Activated CD4-positive, alpha-beta memory T cell treated with anti-CD3 and anti-CD28 coated beads for 36 hours (primary cell): ENCODE data around the gene RNF113B. TPM values are rescaled to one million over a fixed set of nuclear protein-coding genes. Genes with fewer than 3 reads are reported as not detected.

ENCODE experiments used
- CTCF ChIA-PET: fragments of 350-600 bp; sonication (Branson Sonifier 250); formaldehyde crosslinking; loops from one replicate; lab custom pipeline; 2021; ENCODE audit warnings: antibody characterized with exemption, inconsistent platforms; lab: Charles Lee
- POLR2A ChIA-PET: fragments of 350-600 bp; sonication (Branson Sonifier 250); formaldehyde crosslinking; loops from one replicate; lab custom pipeline; 2021; ENCODE audit warnings: antibody characterized with exemption; lab: Charles Lee
- DNase-seq: peaks from one replicate; pipeline ENCODE4 v3.0.0-alpha.2; 2020
- H3K27ac Mint-ChIP-seq: one replicate; pipeline ENCODE4 v1.8.0; 2021; ENCODE audit warnings: mixed read lengths
- H3K27me3 Mint-ChIP-seq: one replicate; pipeline ENCODE4 v1.8.0; 2021; ENCODE audit warnings: mixed read lengths
- H3K36me3 Mint-ChIP-seq: one replicate; pipeline ENCODE4 v1.8.0; 2021; ENCODE audit warnings: mixed read lengths
- H3K4me1 Mint-ChIP-seq: one replicate; pipeline ENCODE4 v1.8.0; 2021; ENCODE audit warnings: low read depth, mixed read lengths
- H3K4me3 Mint-ChIP-seq: one replicate; pipeline ENCODE4 v1.8.0; 2021; ENCODE audit warnings: mild to moderate bottlenecking, mixed read lengths
- H3K9me3 Mint-ChIP-seq: one replicate; pipeline ENCODE4 v1.8.0; 2021; ENCODE audit warnings: mixed read lengths
- intact Hi-C: fragments of 100-400 bp; cut with micrococcal nuclease; formaldehyde crosslinking; loops from one replicate; pipeline ENCODE4 v1.15.1; 2023
- total RNA-seq, 2 experiments: library from RNA; stranded (reverse); gene quantifications; one replicate each; pipeline ENCODE4 v1.2.3, GENCODE V29; 2021

Gene RNF113B
- total RNA-seq, 2 experiments from 2014 or later = not detected

DNA sequence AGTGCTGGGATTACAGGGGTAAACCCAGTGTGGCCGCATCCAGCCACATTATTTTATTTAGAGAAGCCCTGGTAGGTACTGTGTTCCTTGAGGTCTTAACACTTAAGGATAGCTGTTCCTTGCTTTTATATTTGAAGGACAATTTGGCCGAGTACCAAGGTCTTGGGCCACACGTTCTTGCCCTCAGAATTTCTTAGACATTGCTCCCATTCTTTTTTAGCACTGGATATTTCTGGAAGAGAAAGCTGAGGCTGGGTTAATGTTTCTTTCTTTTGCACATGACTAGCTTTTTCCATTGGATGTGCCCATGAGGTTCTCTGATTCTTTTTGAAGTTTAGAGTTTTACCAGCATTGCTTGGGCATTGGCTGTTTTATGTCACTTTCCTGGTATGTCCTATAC, 5.5 kb upstream of the RNF113B start:
- CTCF ChIA-PET = no interaction called here
- no peaks in the 10 kb centered on the region for H3K4me1 Mint-ChIP-seq

DNA sequence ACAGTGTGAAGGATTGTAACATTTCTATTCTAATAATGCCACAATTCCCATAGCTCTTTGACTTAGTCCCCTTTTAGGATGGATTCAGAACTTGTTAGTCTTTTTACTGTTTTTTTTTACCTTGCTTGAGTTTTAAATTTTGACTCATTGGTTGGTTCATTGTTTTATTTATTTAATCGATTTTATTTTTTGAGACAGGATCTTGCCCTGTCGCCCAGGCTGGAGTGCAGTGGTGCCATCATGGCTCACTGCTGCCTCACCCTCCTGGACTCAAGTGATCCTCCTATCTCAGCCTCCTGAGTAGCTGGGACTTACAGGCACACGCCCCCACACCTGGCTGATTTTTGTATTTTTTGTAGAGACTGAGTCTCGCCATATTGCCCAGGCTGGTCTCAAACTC, 5.1 kb upstream of the RNF113B start:
- Mint-ChIP-seq H3K27me3 (peaks cover 4% of the 10 kb centered on the region), H3K4me3 (no peak overlapping the region), H3K36me3 (no peaks in the 10 kb centered on the region), H3K9me3 (no peaks in the 10 kb centered on the region), H3K27ac (no peak overlapping the region), H3K4me1 (no peaks in the 10 kb centered on the region)
- POLR2A ChIA-PET = no interaction called here
- CTCF ChIA-PET = no interaction called here
- intact Hi-C loops = no loop called here
- no peak for DNase-seq

More for the DNA sequence above, 5.5 kb upstream of the RNF113B start:
- POLR2A ChIA-PET = no interaction called here
- intact Hi-C loops = no loop called here
- no peaks in the 10 kb centered on the region for H3K9me3 Mint-ChIP-seq
- H3K4me3 Mint-ChIP-seq = no peak overlapping the region
- H3K27me3 Mint-ChIP-seq = peaks cover 7% of the 10 kb centered on the region
- H3K27ac Mint-ChIP-seq = no peak overlapping the region
- H3K36me3 Mint-ChIP-seq = no peaks in the 10 kb centered on the region
- no peak for DNase-seq

DNA sequence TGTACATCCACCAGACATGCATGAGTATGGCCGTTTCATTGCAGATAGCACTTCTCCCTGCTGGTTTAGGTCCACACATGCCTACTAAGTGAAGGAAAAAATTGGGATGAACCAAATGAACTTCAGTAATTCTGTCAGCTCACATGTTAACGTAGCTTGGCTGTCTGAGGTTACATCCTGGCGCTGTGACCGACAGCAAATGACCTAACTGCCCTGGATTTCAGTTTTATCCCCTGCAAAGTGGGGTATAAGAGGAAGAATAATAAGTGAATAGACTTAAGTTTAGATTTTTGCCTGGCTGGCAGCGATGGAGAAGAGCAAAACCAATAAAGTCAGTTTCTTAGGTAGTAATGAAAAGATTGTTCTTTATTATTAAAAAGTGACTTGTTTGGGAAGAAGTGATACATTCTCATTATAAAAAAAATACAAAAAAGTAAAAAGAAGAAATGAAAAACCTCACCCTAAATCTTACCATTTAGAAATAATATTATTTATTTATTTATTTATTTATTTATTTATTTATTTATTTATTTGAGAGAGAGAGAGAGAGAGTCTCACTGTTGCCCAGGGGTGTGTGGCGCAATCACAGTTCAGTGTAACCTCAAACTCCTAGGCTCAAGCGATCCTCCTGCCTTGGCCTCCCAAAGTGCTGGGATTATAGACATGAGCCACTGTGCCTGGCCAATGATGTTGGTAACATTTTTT, 4.2 kb upstream of the RNF113B start:
- H3K27me3 Mint-ChIP-seq = peaks cover under 1% of the 10 kb centered on the region
- DNase-seq = no peak
- CTCF ChIA-PET = no interaction called here
- intact Hi-C loops = no loop called here
- no peak overlapping the region for H3K4me3 Mint-ChIP-seq
- no peaks in the 10 kb centered on the region for H3K4me1 Mint-ChIP-seq
- POLR2A ChIA-PET = no interaction called here
- no peaks in the 10 kb centered on the region for H3K36me3 Mint-ChIP-seq
- H3K27ac Mint-ChIP-seq = no peak overlapping the region
- H3K9me3 Mint-ChIP-seq = no peaks in the 10 kb centered on the region

DNA sequence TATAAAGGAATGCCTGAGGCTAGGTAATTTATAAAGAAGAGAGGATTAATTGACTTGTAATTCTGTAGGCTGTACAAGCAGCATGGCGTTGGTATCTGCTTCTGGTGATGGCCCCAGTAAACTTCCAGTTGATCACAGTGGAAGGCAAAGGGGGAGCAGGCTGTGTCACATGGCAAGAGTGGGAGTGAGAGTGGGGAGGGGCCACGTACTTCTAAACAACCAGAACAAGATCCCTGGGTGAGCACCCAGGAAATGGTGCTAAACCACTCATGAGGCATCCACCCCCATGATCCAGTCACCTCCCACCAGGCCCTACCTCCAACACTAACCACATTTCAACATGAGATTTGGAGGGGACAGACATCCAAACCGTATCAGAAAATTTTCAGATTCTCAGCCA, 3.0 kb upstream of the RNF113B start:
- ChIA-PET CTCF (no interaction called here), POLR2A (no interaction called here)
- no peaks in the 10 kb centered on the region for H3K9me3 Mint-ChIP-seq
- intact Hi-C loops = no loop called here
- no peaks in the 10 kb centered on the region for H3K4me1 Mint-ChIP-seq
- no peak overlapping the region for H3K4me3 Mint-ChIP-seq
- no peaks in the 10 kb centered on the region for H3K36me3 Mint-ChIP-seq
- H3K27ac Mint-ChIP-seq = no peak overlapping the region
- DNase-seq = no peak
- H3K27me3 Mint-ChIP-seq = no peaks in the 10 kb centered on the region

DNA sequence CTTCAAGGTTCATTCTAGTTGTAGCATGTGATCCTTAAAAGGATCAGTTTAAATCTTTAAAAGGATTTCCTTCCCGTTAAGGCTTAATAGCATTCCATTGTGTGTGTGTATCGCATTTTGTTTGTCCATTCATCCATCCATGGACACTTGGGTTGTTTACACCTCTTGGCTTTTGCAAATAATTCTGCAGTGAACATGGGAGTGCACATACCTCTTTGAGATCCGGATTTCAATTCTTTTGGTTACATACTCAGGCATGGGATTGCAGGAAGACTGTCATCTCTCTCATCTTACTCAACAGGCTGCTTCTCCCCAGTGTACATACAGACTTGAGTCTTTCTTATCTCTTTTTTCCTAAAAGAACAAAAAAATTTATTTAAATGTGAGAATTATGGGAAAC, 1.2 kb downstream of the RNF113B start:
- DNase-seq = no peak
- H3K9me3 Mint-ChIP-seq = no peaks in the 10 kb centered on the region
- no peaks in the 10 kb centered on the region for H3K36me3 Mint-ChIP-seq
- ChIA-PET CTCF (interaction anchor here (1.2 kb wide), 1 partner anchor 477 kb away, joined by 4 read pairs; no protein-coding TSS in a partner anchor), POLR2A (no interaction called here)
- H3K4me3 Mint-ChIP-seq = no peak overlapping the region
- intact Hi-C loops = no loop called here
- no peak overlapping the region for H3K27ac Mint-ChIP-seq
- peaks cover 15% of the 10 kb centered on the region for H3K27me3 Mint-ChIP-seq
- H3K4me1 Mint-ChIP-seq = no peaks in the 10 kb centered on the region

DNA sequence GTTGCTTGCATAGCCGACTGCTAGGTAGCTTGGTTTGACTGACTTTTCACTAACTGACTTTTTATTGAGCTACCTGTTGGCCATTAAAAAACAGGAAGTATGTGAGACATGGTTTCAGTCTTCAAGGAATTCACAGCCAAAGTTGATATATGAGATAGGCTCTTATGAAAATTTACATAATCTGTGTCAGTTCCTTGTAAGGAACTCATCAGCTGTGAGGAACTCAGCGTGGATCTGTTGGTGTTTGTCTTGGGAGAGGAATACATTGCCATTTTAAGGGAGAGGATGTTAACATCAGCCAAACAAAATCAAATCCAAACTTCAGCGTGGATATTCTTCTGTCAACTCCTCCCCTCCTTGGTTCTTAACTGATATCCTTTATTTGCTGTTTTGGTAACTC, 2.0 kb downstream of the RNF113B start:
- H3K27me3 Mint-ChIP-seq = peaks cover 18% of the 10 kb centered on the region
- no peak for DNase-seq
- ChIA-PET CTCF (interaction anchor here (1.2 kb wide), 1 partner anchor 478 kb away, joined by 4 read pairs; no protein-coding TSS in a partner anchor), POLR2A (no interaction called here)
- no peaks in the 10 kb centered on the region for H3K36me3 Mint-ChIP-seq
- H3K4me3 Mint-ChIP-seq = no peak overlapping the region
- no peak overlapping the region for H3K27ac Mint-ChIP-seq
- no peaks in the 10 kb centered on the region for H3K9me3 Mint-ChIP-seq
- intact Hi-C loops = no loop called here
- H3K4me1 Mint-ChIP-seq = no peaks in the 10 kb centered on the region

DNA sequence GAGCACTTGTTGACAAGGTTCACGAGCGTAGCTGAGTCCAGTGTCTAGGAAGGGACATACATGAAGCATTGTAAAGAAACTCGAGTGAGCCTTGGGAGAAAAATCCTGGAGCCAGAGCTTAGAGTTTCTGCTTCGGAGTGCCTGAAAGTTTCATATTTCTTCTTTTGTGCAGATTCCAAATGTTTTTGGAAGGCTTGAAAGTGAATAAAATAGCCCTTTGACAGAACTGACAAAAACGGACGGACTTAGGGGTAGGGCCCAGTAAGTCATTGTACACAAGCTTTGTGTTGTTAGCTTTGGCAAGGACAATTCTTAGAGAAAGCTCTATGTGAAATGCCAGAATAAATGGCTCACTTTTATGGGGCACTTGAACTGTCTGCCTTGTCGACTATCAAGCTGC, 2.8 kb downstream of the RNF113B start:
- Mint-ChIP-seq H3K36me3 (no peaks in the 10 kb centered on the region), H3K9me3 (no peaks in the 10 kb centered on the region), H3K27ac (no peak overlapping the region), H3K4me3 (no peak overlapping the region), H3K27me3 (peaks cover 18% of the 10 kb centered on the region), H3K4me1 (no peaks in the 10 kb centered on the region)
- CTCF ChIA-PET = no interaction called here
- POLR2A ChIA-PET = no interaction called here
- no peak for DNase-seq
- intact Hi-C loops = no loop called here

DNA sequence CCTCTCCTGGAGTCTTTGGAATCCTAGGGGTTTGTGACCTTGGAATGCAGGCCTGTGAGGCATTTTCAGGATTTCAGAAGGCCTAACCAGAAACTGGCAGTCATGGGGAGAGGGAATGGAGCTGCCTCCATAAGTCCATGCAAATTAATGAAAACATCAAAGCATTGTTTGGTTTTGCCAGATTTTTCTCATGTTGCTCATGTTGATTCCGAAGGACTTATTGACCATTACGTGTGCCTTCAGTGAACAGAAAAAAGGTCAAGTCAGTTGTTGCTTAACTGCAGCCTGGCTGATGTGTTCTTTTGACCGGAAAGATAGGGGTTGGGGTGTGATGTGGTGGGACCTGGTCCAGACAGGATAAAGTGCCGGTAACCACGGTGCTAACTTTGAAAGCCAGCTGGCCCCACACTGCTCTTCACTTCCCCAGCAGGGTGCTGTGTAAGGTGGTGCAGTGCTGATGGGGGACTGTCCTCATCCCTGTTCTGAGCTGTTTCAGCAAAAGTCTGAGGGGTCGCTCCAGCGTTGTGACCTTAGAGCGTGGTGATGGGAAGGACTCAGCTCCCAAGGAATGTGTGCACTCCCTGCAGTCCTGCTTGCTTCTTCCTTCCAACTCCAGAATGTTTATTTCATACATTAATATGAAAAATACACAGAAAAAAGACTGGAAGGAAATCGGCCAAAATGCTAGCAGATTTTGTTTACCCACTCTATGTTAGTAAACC, 3.5 kb downstream of the RNF113B start:
- intact Hi-C loops = no loop called here
- no peak overlapping the region for H3K4me3 Mint-ChIP-seq
- CTCF ChIA-PET = no interaction called here

DNA sequence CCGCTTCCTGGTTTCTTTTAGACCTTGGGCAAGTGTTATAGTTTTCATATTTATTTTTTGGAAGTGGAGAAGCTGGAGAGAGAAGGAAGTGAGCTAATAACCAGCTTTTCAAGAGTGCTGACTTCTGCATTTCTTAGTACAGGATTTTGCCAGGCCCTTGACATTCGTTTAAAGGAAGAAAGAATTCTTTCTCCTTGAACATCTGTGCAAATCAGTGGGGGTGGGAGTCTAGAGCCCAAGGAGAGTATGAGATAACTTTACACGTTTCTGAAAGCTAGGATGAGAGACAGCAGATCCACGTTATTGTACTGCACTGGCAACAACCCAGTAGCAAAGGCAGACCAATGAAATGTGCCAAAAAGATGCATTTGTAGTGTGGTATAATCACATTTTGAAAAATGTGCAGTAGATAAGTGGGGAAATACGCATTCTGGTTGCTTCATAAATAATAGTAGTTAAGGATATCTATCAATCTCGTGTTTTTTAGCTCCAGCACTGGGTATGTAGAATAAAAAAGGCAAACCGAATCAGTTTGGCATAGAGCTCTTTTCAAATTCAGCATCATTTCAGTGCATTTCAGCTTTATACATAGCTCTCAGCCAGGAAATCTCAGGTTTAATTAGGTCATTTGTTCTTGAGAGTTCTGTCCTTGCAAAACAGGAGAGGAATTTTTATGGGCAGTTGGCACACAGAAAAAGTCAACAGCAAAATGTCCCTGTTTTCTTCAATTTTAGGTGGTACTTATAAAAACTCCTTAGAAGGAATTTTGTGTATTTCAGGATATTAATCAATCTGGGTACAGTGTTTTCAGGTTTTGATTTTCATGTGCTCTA, 4.3 kb downstream of the RNF113B start:
- ChIA-PET CTCF (no interaction called here), POLR2A (no interaction called here)
- peaks cover 18% of the 10 kb centered on the region for H3K27me3 Mint-ChIP-seq

More for the DNA sequence above, 3.5 kb downstream of the RNF113B start:
- no peak overlapping the region for H3K27ac Mint-ChIP-seq
- no peaks in the 10 kb centered on the region for H3K36me3 Mint-ChIP-seq
- POLR2A ChIA-PET = no interaction called here
- DNase-seq = no peak
- no peaks in the 10 kb centered on the region for H3K4me1 Mint-ChIP-seq
- H3K9me3 Mint-ChIP-seq = no peaks in the 10 kb centered on the region
- peaks cover 18% of the 10 kb centered on the region for H3K27me3 Mint-ChIP-seq

DNA sequence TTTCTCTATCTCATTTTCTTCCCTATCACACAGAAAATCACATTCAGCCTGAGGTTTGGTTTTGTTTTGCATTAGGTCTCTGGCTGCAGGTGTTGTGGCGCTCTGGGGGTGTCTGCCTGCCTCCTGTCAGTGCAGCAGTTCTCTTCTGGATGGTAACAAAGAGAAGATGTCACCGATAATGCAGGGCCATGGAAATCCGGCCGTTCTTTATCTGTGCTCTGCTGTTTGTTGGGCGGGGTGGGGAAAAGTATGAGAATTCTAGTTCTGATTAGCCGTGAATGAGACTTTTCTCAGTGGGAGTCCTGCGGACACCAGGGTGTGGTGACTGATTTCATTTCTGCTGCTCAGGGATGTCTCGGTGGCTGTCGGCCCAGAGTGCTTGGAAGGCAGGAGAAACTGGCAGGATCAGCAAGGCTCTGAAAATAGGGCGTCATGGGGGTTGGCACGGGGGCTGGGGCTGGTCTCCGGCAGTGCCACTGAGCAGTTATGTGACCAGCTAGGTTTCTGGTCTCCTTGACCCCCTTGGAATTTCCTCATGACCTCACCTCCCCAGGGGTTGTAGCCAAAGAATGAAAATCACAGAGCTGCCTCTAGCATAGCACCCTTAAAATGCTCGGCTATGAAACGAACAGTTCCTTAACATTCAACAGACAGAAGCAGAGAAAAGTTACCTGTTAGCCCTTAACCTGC, 5.0 kb downstream of the RNF113B start:
- intact Hi-C loops = no loop called here
- POLR2A ChIA-PET = no interaction called here
- Mint-ChIP-seq H3K4me3 (no peak overlapping the region), H3K27me3 (peaks cover 18% of the 10 kb centered on the region), H3K9me3 (no peaks in the 10 kb centered on the region), H3K4me1 (no peaks in the 10 kb centered on the region), H3K36me3 (no peaks in the 10 kb centered on the region), H3K27ac (no peak overlapping the region)
- DNase-seq = no peak
- CTCF ChIA-PET = no interaction called here

More for the DNA sequence above, 4.3 kb downstream of the RNF113B start:
- no peaks in the 10 kb centered on the region for H3K4me1 Mint-ChIP-seq
- no peaks in the 10 kb centered on the region for H3K36me3 Mint-ChIP-seq
- no peak for DNase-seq
- H3K4me3 Mint-ChIP-seq = no peak overlapping the region
- no peak overlapping the region for H3K27ac Mint-ChIP-seq
- no peaks in the 10 kb centered on the region for H3K9me3 Mint-ChIP-seq
- intact Hi-C loops = no loop called here

DNA sequence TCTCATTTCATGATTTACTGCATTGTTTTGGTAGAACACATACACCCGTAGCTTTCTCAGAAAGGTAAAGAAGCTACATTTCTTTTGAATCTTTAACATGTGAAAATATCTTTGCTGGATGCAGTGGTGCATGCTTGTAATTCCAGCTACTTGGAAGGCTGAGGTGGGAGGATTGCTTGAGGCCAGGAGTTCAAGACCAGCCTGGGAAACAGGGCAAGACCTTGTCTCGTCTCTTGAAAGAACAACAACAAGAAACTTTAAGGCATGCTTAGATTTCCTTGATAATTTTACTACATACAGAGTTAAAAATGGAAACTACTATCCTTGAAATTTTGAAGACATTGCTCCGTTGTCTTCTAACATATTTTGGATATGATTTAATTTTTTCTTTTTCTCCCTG, 7.7 kb downstream of the RNF113B start:
- no peak for DNase-seq
- no peak overlapping the region for H3K4me3 Mint-ChIP-seq
- H3K9me3 Mint-ChIP-seq = no peaks in the 10 kb centered on the region
- CTCF ChIA-PET = no interaction called here
- H3K4me1 Mint-ChIP-seq = no peaks in the 10 kb centered on the region
- intact Hi-C loops = no loop called here
- peaks cover 18% of the 10 kb centered on the region for H3K27me3 Mint-ChIP-seq
- no peak overlapping the region for H3K27ac Mint-ChIP-seq
- POLR2A ChIA-PET = no interaction called here
- H3K36me3 Mint-ChIP-seq = no peaks in the 10 kb centered on the region

DNA sequence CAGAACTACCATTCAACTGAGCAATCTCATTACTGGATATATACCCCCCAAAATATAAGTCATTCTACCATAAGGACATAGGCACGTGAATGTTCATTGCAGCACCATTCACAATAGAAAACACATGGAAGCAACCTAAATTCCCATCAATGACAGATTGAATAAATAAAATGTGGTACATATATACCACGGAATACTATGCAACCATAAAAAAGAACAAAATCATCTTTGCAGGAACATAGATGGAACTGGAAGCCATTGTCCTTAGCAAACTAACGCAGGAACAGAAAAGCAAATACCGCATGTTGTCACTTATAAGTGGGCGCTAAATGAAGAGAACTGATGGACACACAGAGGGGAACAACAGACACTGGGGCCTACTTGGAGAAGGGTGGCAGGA, 14.1 kb downstream of the RNF113B start:
- CTCF ChIA-PET = no interaction called here
- Mint-ChIP-seq H3K9me3 (no peaks in the 10 kb centered on the region), H3K27me3 (peaks cover 3% of the 10 kb centered on the region), H3K36me3 (no peaks in the 10 kb centered on the region), H3K27ac (no peak overlapping the region), H3K4me3 (no peak overlapping the region), H3K4me1 (no peaks in the 10 kb centered on the region)
- no peak for DNase-seq
- intact Hi-C loops = no loop called here
- POLR2A ChIA-PET = no interaction called here
